ENCODE measurements around the gene SMAD7.

The SMAD7 gene

DNA sequence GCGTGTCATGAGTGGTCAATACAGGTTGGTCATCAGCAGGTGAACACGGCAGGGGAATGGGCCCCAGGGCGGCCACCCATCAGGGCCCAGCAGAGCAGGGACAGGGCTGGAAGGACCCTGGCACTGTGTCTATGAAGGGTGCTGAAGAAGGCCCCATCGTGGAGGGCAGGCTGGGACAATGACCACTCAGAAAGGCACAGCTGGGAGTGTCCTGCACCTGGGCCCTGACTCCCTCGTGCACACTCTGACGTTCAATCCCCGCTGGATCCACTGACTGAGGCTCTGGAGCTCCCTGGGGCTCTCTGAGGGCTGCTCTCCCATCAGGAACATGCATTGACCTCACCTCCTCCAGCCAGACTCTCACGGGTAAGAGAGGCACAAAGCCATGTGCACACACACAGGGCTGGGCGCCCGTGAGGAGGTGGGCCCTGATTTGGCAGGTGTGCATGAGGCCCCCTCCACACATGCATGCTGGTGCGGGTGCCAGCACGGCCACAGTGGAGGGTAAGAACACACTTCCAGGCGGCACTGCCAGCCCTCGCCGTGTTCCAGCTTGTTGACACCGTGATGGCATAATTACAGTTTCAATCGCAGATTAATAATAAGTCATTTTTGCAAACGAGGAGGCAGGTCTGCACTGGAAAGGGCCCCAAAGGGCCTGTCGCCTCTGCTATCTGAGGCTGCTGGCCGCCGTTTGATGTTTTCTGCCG is 58.5 kb downstream of the SMAD7 start:
- DNase-seq: no peak

DNA sequence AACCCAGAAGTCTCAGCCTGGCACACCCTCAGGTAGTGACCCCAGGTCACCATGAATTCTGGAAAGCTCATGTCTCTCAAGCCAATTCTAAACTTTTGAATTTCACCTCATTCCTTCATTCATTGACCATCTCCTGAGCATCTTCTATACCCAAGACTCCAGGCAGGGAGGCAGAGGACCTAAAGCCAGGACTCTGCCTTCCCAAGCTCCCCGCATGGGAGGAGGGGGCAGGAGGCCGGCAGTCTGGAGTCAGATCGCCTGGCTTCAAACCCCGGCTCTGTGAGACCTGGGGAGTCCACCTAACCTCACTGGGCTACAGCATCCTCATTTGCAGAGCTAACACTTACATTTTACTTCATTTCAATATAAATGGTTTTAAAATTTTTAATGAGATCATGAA is 59.0 kb downstream of the SMAD7 start:
- no peak for DNase-seq

DNA sequence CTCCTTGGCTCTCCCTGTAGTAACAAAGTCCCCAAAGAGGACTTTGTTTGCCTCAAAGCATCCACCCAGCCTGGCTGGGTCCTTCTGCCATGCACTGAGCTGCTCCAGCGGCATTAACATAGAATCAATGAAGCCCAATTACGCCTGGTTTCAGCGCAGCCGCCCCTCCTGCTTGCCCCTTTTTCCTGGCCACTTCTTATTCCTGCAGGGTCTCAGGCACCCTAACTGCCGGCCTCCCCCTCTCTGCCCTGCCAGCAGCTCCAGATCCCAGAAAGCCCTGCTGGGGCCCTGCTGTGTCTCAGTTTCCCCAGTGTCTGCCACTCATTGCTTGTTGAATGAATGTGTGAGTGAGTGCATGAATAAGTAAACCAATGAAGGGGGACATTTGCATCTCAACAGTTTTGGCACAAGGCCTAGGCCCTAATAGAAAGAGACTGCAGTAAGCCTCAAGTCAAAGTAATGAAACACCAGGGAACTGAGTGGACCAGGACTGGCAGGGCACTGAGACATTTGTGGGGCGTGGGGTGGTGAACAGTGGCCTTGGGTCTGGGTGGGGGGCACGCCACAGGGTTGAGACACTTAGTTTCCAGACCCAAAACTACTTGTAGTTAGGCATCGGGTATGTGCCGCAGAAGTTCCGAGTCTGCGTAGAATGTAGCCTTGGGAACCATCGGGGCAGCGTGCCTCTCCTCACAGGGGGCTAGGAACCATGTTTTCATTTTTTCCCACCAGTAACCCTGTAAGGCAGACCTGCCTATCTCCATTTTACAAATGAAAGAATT is 60.6 kb downstream of the SMAD7 start:
- DNase-seq: no peak

DNA sequence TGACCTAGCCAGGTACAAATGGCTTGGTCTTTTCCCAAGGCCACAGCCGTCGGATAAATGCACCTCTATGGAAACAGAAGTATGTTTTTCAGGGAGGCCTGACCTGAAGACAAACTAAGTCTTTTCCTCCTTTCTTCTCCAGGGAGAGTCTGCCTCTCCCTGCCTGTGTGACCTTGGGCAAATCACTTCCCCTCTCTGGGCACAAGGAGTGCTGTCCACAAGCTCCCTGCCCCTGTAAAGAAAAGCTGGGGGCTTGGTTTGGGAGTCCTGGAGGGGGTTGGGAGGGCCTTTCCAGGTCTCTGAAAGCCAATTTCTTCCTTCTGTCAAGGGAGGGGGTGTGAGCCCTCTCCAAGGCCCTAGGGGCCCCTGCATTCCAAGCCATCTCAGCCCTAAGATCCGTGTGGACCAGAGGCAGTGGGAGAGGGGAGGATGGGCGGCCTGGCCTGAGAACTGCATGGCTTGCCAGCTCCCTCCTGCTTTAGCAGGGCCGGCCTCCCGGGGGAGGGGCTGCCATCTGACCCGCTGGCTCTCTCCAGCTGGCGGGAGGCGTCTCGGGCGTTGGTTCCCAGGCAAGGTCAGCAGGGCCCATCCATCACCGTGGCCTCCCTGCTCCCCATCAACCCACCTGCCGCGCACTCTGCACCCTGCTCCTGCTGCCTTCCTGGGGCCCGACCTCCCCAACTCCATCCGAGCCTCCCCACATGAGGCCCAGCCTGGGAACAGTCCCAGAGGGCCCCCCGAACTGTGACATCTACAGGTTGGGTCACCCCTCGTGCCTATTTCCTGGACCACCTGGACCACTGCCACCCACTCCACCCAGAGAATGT is 61.4 kb downstream of the SMAD7 start:
- no peak for DNase-seq

DNA sequence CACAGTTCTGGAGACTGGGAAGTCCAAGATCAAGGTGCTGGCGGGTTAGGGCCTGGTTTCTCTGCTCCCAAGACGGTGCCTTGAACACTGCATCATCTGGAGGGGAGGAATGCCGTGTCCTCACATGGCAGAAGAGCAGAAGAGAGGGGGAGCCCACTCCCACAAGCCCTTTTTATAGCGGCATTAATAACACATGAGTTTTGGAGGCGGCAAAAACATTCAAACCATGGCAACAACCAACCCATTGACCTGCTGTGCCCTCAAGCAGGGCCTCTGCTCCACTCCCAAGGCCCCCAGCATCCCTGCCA is 62.0 kb downstream of the SMAD7 start:
- no peak for DNase-seq

DNA sequence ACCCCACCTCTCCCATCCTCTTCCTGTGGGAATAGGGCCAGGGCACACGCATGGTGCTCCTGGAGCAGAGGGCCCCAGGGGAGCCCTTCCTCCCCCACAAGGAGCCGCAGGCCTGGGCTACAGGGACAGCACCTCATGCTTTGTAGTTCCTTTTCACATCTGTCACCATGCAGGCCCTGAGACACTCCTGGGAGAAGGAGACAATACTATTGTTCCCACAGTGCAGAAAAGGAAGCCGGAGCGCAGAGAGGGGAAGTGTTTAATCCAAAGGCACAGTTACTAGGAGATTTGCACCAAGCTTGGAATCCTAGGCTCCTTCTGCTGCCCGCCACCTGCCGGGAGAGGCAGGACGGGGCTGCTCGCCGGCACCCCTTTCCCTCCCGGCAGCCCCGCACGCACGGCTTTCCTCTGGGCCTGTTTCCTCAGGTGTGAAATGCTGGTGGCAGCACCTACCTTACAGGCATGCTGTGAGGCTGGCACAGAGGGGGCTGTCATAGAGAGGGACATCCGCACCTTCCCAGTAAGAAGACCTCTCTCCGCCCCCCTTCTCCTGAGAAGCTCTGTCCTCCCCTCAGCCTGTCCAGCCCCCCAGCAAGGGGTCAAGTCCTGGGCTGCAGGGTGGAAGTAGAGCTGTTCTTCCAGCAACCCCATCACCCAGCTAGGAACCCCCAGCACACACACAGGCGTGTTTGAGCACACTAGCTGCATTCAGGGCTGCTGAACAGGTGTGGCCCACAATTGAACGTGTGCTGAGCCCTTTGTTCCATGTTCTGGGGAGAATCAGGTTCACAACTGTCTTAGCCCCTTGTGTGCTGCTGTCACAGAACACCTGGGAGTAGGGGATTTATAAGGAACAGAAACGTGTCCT is 62.6 kb downstream of the SMAD7 start:
- no peak for DNase-seq

DNA sequence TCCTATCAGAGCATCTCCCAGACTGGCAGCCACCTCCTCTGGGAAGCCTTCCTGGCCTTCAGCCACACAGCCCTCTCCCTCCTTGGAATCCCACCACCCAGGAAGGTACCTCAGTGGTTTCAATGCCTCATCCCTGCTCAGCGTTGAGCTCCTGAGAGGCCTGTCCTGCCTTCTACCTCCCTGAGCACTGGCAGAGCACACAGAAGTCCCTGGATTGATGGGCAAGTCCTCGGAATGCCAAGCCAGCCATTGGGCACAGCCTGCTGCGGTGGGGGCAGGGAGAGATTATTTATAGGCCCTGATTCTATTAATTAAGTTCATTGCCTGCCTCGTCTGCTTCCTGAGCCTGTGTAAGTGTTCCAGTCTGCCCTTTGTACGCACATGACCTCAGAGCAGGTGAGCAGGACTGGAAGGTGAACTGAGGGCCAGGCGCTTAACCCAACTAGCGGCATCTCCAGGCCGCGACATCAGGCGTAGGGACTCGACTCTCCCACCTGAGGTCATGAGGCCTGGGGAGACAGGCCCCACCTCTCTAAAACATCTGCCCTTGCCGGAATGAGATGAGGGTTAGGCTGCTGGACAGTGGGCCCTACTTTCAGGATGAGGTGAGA is 63.4 kb downstream of the SMAD7 start:
- DNase-seq: no peak

DNA sequence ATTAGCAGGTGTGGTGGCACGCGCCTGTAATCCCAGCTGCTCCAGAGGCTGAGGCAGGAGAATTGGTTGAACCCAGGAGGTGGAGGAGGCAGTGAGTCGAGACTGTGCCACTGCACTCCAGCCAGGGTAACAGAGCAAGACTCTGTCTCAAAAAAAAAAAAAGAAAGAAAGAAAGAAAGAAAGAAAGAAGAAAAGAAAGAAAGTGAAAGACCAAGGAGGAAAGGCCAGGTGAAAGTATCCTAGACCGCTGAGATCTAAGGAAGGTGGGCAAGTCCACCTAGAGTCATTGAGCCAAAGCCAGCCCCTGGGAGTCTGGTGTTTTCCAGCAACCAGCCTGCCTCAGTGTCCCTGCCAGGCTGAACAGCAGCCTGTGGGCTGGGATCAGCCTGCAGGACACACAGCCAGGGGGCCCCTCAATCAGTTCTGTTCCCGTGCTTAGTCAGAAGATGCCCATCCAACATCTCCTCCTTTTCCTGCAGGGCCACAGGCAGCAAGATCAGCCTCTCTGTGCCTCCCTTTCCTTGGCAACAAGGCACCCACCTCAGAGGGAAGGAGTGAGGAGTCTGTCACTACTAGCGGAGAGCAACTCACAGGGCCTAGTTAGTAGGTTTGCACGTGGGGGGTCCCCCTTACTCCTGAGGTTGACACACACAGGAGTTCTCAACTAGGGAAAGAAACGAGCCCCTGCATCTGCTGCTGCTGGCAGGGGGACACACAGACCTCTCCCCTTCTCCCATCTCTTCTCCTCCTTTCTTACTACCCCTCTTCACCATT is 64.1 kb downstream of the SMAD7 start:
- no peak for DNase-seq

DNA sequence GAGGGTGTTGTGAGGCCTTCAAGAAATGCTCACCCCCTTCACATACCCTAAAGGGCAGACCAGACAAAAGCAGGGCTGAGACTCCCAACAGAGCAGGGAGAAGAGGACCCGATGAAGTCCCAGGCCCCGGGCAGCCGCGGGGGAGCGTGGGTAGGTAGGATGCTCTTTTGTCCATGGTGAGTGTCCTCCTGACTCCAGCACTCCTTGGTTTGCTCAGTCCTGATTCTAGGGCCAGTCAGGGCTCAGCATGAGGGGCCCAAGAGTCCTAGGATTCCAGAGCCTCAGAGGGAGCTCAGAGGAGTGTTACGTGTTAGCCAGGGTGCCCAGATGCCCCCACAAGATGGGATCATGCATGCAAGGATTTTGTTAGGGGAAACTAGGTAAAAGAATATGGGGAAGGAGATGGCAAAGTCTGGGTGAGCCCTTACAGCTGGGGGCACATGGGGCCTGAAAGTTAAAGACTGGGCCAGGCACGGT is 64.8 kb downstream of the SMAD7 start:
- DNase-seq: no peak

DNA sequence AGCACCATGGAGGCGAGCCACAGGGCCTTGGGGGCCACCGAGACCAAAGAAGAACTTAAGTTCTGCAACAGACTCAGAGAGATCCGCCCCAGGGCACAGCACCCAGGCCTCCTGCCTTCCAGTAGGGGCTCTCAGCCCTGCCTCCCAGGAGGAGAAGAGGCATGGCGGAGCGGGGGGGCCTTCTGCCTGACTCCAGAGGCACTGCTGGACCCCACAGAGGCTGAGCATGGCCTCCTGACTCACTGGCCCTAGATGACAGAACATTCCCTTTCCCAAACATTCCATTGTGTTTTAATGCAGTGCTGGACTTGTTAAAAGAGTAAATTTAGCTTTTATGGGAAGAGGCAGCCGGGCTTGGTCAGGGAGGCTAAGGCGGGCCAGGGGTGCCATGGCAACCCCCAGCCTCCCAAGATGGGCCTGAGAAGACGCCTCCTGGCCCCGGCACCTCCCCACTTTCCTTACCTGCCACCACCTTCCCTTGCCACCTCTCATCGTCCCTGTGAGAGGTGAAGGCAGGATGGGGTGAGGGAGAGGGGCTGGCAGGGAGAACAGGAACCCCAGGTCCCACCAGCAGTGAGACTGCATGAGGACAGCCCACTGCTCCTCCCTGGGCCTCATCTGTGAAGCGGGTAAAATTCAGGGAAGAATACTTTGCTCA is 65.4 kb downstream of the SMAD7 start:
- DNase-seq: no peak

DNA sequence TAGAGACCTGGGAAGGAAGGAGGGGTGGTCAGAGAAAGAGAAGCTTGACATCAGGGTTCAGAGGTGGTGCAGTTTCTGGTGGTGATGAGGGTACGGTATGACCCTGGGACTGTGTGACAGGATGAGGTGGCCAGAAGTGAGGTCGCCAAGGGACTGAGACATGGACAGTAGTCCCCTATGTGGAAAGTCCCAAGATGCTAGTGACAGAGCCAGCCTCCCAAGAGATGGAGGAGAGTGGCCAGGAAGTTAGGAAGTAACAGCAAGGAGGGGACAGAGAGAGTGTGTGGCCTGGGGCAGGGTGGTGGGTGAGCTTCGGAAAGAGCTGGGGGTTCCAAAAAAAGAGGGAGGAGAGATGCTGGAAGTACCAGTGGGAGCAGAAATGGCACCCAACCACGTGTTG is 66.0 kb downstream of the SMAD7 start:
- no peak for DNase-seq

DNA sequence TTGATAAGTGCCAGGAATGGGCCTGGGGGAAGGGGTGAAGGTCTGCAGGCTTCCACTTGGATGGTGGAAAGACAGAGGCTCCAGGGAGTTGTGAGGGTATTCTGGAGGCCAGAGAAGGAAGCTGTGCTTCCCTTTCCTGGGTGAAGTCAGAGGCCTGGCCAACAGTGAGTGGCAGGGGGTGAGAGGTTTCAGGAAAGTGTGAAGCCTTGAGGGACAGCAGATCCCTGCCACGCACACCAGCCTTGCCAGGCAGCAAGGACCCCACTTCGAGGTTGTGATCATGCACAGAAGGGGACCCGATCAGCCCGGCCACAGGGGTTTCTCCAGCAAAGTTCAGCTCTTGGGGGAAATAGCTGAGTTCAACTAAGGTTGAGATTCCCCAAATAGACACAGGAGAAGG is 66.5 kb downstream of the SMAD7 start:
- no peak for DNase-seq

DNA sequence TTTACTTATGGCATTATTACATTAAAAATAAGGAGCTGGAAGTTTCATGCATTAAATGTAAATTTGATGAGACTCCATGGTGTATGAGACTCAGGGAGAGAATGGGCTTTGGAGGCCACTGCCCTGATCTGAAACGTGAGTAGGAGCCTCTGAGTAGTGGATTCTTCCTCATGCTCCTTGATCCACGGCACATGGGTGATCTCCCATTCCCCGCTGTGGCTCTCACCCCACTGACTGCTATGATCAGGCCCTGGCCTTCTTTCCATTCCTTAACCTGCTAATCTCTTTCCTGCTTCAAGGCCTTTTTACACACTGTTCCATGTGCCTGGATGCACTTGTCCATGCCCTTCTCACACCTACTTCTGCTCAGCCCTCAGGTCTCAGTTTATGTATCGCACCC is 68.4 kb downstream of the SMAD7 start:
- no peak for DNase-seq

DNA sequence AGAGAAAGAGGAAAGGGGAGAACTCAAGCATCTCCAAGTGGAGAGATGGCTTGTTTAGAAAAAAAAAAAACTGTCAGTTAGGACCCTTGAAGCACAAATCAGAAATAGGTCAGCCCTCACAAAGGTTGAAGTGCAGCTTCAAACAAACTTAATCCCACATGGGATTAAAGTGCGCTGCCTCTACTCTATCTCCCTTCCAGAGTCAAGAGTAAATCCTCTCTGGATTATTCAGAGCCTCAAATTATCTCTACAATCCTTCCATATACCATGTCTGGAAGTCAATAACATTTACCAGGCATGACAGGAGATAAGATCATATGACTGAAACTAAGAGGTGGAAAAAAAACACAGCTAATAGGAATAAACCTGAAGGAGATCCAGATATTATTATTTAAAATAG is 69.8 kb downstream of the SMAD7 start:
- no peak for DNase-seq

DNA sequence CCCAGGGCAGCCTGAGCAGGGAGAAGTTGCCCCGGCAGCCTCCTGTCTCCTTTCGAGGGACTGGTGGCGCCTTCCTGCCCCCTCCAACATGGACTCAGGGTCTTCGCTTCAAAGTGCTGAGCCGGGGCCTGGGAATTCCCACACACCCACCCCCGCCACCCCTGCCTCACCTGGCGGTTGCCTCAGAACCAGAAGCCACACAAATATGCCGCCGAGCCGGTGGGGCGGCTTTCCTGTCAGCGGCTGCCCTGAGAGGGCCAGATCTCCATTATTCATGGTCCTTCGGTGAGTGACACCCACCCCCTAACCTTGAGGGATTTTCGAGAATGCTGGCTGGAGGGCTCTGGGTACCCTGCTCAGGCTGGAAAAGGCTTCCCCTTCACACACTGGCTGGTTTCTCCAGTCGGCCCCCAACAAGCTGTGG is 71.7 kb downstream of the SMAD7 start:
- DNase-seq: no peak

DNA sequence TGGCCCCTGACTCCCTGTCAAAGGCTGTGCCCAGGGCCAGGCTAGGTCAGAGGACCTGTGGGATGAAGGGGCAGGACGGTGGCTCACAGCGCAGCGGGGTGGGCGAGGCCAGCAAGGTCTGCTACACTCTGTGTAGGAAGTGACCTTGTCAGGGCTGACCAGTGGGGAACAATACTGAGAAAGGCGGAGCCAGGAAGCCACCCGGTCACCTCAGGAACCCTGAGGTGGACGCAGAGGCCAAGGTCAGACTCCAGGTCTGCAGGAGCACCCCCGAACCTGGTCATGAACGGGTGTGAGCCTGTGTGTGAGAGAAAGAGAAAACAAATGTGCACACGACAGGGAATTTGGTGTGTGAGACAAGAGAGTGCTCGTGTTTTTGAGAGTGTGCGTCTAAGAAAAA is 72.3 kb downstream of the SMAD7 start:
- DNase-seq: no peak

DNA sequence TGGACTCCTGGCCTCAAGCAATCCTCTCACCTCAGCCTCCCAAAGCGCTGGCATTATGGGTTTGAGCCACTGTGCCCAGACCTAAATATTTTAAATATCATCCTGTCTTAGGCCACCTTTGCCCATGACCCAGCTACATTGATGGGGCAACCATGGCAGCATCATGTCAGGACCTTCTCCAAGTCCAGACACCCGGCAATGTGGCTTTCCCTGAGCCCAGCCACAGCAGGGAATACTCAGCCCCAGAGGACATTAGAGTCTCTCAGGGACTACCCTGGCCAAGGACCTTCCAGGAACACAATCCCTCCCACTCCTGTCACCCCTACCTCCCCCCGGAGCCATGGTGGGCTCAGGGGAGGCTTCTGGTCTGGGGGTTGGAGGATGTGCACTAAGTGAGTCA is 72.8 kb downstream of the SMAD7 start:
- DNase-seq: no peak

DNA sequence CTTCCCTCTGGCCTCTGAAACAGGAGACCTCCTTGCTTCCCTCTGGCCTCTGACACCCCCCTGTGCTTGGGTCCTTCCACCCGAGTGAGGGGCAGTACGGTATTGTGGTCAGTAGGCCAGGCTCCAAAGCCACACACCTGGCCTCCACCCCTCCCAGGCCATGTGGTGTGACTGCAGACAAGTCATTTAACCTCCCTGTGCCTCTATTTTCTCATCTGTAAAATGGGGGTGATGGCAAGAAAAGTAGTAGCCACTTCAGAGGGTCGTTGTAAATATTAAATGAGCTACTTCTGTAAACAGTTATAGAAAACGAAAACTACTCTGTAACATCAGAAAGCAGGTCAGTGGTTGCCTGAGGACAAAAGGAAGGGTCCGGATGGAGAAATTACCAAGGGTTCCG is 74.2 kb downstream of the SMAD7 start:
- DNase-seq: no peak

DNA sequence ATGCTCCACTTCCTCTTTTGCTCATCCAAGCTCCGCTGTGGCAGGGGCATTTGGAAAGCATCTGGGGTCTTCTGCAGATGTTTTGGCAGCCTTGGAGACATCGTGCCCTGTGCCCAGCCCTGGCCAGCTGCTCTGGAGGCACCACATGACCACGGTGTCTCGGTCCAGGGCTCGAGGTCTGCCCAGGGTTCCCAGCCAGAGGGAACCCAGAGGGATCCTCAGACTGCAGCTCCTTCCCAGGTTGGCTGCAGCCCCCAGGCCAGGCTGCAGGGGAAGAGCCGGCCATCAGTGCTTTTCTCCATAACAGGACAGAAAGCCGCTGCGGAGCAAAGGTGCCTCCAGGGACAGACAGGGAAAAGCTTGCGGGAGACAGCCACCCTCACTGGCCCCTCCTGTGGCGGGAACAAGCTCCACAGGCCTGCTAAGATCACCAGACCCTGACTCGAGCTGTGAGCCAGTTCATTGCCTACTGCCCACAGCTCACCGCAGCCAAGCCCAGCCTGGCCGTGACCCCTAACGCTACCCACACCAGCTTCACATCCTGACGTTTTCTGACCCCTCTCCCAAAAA is 74.7 kb downstream of the SMAD7 start:
- DNase-seq: no peak

DNA sequence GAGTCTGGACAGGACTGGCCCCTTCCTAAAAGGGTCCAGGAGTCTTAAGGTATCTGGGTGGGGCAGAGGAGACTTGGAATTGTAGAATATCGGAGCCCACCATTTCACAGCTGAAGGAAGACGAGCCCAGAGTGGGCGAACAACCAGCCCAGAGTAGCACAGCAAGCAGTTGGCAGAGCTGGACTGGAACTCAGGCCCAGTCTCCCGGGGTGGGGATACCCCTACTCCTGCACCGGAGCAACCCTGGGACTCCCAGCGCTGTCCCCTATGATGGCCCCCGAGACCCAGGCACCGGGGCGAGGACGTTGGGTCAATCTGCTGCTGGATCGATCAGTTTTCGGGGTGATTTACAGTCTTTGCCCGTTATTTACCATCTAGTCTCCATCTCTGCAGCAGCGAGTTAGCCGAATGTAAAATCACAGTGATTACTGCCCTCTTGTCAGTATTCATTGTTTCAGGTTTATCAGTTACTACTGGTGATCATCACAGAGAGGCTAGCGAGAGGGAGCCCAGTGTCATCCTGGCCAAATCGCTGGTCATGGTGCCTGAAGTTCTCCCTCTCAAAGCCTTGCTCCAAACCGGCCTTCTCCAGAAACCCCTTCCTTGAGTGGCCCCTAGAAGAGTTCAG is 75.3 kb downstream of the SMAD7 start:
- no peak for DNase-seq

Measured in stimulated activated CD4-positive, alpha-beta T cell treated with anti-CD3 and anti-CD28 coated beads, Interleukin-12 subunit alpha, Interleukin-12 subunit beta, amount 100 ng/mL, for 4 hours (primary cell).